ENCODE data around the gene GALNS.

- TF ChIP-seq CTCF (IDR thresholded peaks at IDR 0.05; ENCODE audit: extremely low read depth in 1 of 2, insufficient read depth in 1 of 2, low read depth in 1 of 2, low read length in 2 of 2) (no peak), EZH2 (IDR thresholded peaks at IDR 0.05; ENCODE audit: borderline replicate concordance, low read depth, low read length, severe bottlenecking) (no peak), POLR2AphosphoS5 (IDR thresholded peaks at IDR 0.05; ENCODE audit: insufficient read depth, low read depth, low read length) (no peak)
Observed at GRCh38 chr16:88814144-88814502, 42.6 kb downstream of the GALNS start.
